Measurements from ENCODE around the gene IFT20.
A peak's percentile ranks its signal among the peaks of the same experiment; 100 is the strongest.

IFT20 gene

GRCh38 chr17:28335201-28335958 is at the start of gene IFT20, which contains the start of gene TNFAIP1:
Gene IFT20 (minus strand): TSS chr17:28335472. CDS start chr17:28331985, 3,487 bp downstream.
Gene TNFAIP1 (plus strand): TSS chr17:28335761. CDS start chr17:28339522, 3,761 bp downstream.
- peak; percentile 98 for DNase-seq

GRCh38 chr17:28385037-28385400 is 49.7 kb upstream of the IFT20 start:
- DNase-seq, result no peak

- peak; percentile 60 for DNase-seq
Observed at GRCh38 chr17:28384281-28385036, 49.2 kb upstream of the IFT20 start.

GRCh38 chr17:28381141-28381825 is 46.0 kb upstream of the IFT20 start:
- no peak for DNase-seq

- DNase-seq, result no peak
Observed at GRCh38 chr17:28379814-28380801, 44.8 kb upstream of the IFT20 start.

- DNase-seq, result no peak
Observed at GRCh38 chr17:28372945-28373274, 37.6 kb upstream of the IFT20 start.

GRCh38 chr17:28372203-28372944 is 37.1 kb upstream of the IFT20 start:
- DNase-seq, result no peak

GRCh38 chr17:28371245-28372202 is 36.3 kb upstream of the IFT20 start, which contains the start of gene SARM1:
Gene SARM1 (plus strand): TSS chr17:28371694. CDS start chr17:28372033, 339 bp downstream.
- DNase-seq, result peak; percentile 85

GRCh38 chr17:28370744-28371103 is 35.5 kb upstream of the IFT20 start:
- no peak for DNase-seq

GRCh38 chr17:28370035-28370743 is 34.9 kb upstream of the IFT20 start, which contains the start of gene VTN:
Gene VTN (minus strand): TSS chr17:28370307. CDS start chr17:28370203, 104 bp downstream.
- no peak for DNase-seq

- DNase-seq, result no peak
Observed at GRCh38 chr17:28369684-28370034, 34.4 kb upstream of the IFT20 start.

- no peak for DNase-seq
Observed at GRCh38 chr17:28368915-28369683, 33.8 kb upstream of the IFT20 start.

GRCh38 chr17:28368306-28368831 is 33.1 kb upstream of the IFT20 start:
- no peak for DNase-seq

GRCh38 chr17:28367641-28368305 is 32.5 kb upstream of the IFT20 start:
- DNase-seq, result no peak

- no peak for DNase-seq
Observed at GRCh38 chr17:28366605-28367004, 31.3 kb upstream of the IFT20 start.

- no peak for DNase-seq
Observed at GRCh38 chr17:28365487-28365886, 30.2 kb upstream of the IFT20 start.

GRCh38 chr17:28364665-28365363 is 29.5 kb upstream of the IFT20 start, which contains the start of gene SEBOX:
Gene SEBOX (minus strand): TSS chr17:28365199. CDS start chr17:28365151, 48 bp downstream.
- DNase-seq, result no peak
